CD4-positive, alpha-beta T cell (primary cell): ENCODE measurements around the gene REXO4. TPM values are rescaled to one million over a fixed set of nuclear protein-coding genes. Genes with fewer than 3 reads are reported as not detected.

Experiments
- ATAC-seq: fragments of 200-7000 bp; cut with Tn5 transposase; one replicate; pipeline ENCODE4 v1.10.0; 2022; ENCODE audit warnings: mild to moderate bottlenecking; ENCODE audit not compliant: poor library complexity
- CTCF ChIA-PET: fragments of 350-600 bp; sonication (Branson Sonifier 250); formaldehyde crosslinking; loops from one replicate; lab custom pipeline; 2021; ENCODE audit warnings: antibody characterized with exemption, inconsistent platforms; lab: Charles Lee
- POLR2A ChIA-PET: fragments of 350-600 bp; sonication (Branson Sonifier 250); formaldehyde crosslinking; loops from one replicate; lab custom pipeline; 2021; ENCODE audit warnings: antibody characterized with exemption, inconsistent platforms; lab: Charles Lee
- DNase-seq, 14 experiments: peaks; one replicate each; pipeline ENCODE4 v3.0.0-alpha.2; 2013 to 2020; ENCODE audit warnings: mixed read lengths in 2 of 14
- H3K27ac ChIP-seq, 2 donors: one replicate each; pipeline versions ENCODE4 v1.5.1 to v1.7.0; 2013; ENCODE audit warnings: low read length in 2 of 2, low read depth in 1 of 2, mild to moderate bottlenecking in 1 of 2
- H3K27me3 ChIP-seq, 2 experiments: 1 replicate in 1 of 2; 2 replicates in 1 of 2; pipeline versions ENCODE4 v1.6.1 to v1.7.0; 2013; ENCODE audit warnings: low read length in 2 of 2, control low read depth in 1 of 2, mild to moderate bottlenecking in 1 of 2, moderate library complexity in 1 of 2; ENCODE audit not compliant: insufficient read depth in 2 of 2, control insufficient read depth in 1 of 2
- H3K36me3 ChIP-seq: one replicate; pipeline ENCODE4 v1.6.1; 2013; ENCODE audit warnings: low read length, control low read depth; ENCODE audit not compliant: insufficient read depth
- H3K4me1 ChIP-seq: one replicate; pipeline ENCODE4 v1.6.1; 2013; ENCODE audit warnings: low read length, control low read depth; ENCODE audit not compliant: insufficient read depth
- H3K4me3 ChIP-seq: one replicate; pipeline ENCODE4 v1.5.1; 2013; ENCODE audit warnings: mild to moderate bottlenecking, low read length, moderate library complexity
- H3K9me3 ChIP-seq, 2 experiments: 1 replicate in 1 of 2; 2 replicates in 1 of 2; pipeline versions ENCODE4 v1.6.1 to v1.7.0; 2013; ENCODE audit warnings: low read length in 2 of 2, mild to moderate bottlenecking in 2 of 2, control low read depth in 1 of 2, moderate library complexity in 1 of 2; ENCODE audit not compliant: control insufficient read depth in 1 of 2, insufficient read depth in 1 of 2
- H3K27ac Mint-ChIP-seq: one replicate; pipeline ENCODE4 v1.8.0; 2020; ENCODE audit warnings: mixed read lengths
- H3K27me3 Mint-ChIP-seq: one replicate; pipeline ENCODE4 v1.8.0; 2021; ENCODE audit warnings: mixed read lengths
- H3K36me3 Mint-ChIP-seq: one replicate; pipeline ENCODE4 v1.8.0; 2021; ENCODE audit warnings: low read depth, mixed read lengths
- H3K4me1 Mint-ChIP-seq: one replicate; pipeline ENCODE4 v1.8.0; 2021; ENCODE audit warnings: low read depth, mixed read lengths
- H3K4me3 Mint-ChIP-seq: one replicate; pipeline ENCODE4 v1.8.0; 2020; ENCODE audit warnings: mild to moderate bottlenecking, mixed read lengths
- H3K9me3 Mint-ChIP-seq: one replicate; pipeline ENCODE4 v1.8.0; 2020; ENCODE audit warnings: mixed read lengths
- intact Hi-C, 2 experiments: fragments of 100-400 bp; cut with DNase I in 1 of 2; cut with micrococcal nuclease in 1 of 2; formaldehyde crosslinking; loops; one replicate each; pipeline versions ENCODE4 v1.15.1 to v1.9.0; 2023 to 2025; cut with DNase I, micrococcal nuclease
- total RNA-seq, 174 experiments: library from RNA in 2 of 174; stranded (reverse) in 2 of 174; gene quantifications; one replicate each; pipeline ENCODE4 v1.2.3 and lab custom pipeline; 2021 to 2026
- TF ChIP-seq, protein P1 (sequence below): fragments of 200-600 bp; IDR thresholded peaks from one replicate; pipeline ENCODE4 v1.8.0; 2022; ENCODE audit warnings: antibody characterized with exemption, mild to moderate bottlenecking

Gene REXO4
- total RNA-seq, 2 experiments from 2014 or later = 17.3 to 18.5 TPM

DNA sequence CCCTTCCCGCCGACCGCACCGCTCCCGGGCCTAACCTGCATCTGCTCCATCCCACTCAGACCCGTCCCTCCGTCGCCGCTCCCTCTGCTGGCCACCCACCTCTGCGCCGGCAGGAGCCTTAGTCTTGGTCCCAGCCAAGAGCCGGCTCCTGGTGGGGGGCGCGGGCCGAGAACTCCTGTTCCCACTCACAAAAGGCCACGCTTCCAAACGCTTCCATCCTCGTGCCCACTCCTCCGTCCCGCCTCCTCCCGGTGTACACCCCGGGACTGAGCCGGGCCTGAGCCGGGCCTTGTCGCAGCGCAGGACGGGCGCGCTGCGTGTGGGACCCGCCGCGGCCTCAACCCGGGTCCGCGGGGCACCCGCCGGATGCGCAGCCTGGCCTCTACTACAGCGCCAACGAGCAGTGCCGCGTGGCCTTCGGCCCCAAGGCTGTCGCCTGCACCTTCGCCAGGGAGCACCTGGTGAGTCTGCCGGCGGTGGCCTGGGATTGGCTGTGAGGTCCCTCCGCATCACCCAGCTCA is 11.9 kb upstream of the REXO4 start:
- H3K9me3 Mint-ChIP-seq = no peaks in the 10 kb centered on the region
- Histone ChIP-seq H3K4me1 (peaks cover 5% of the 10 kb centered on the region), H3K27ac (no peak overlapping the region), H3K36me3 (no peaks in the 10 kb centered on the region), H3K27me3 (peaks cover 17 to 27% of the 10 kb centered on the region in 2 experiments), H3K4me3 (no peak overlapping the region), H3K9me3 (peaks cover 0 to 11% of the 10 kb centered on the region in 2 experiments)
- peaks cover 12% of the 10 kb centered on the region for H3K4me1 Mint-ChIP-seq
- peaks cover 30% of the 10 kb centered on the region for H3K27me3 Mint-ChIP-seq
- CTCF ChIA-PET = no interaction called here
- H3K27ac Mint-ChIP-seq = no peak overlapping the region
- POLR2A ChIA-PET = no interaction called here
- intact Hi-C loops = no loop called here
- TF ChIP-seq, protein P1, sequence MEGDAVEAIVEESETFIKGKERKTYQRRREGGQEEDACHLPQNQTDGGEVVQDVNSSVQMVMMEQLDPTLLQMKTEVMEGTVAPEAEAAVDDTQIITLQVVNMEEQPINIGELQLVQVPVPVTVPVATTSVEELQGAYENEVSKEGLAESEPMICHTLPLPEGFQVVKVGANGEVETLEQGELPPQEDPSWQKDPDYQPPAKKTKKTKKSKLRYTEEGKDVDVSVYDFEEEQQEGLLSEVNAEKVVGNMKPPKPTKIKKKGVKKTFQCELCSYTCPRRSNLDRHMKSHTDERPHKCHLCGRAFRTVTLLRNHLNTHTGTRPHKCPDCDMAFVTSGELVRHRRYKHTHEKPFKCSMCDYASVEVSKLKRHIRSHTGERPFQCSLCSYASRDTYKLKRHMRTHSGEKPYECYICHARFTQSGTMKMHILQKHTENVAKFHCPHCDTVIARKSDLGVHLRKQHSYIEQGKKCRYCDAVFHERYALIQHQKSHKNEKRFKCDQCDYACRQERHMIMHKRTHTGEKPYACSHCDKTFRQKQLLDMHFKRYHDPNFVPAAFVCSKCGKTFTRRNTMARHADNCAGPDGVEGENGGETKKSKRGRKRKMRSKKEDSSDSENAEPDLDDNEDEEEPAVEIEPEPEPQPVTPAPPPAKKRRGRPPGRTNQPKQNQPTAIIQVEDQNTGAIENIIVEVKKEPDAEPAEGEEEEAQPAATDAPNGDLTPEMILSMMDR = no peak
- ATAC-seq (no peak), DNase-seq (peak in 3 of 14 experiments; percentile 24 to 38 (median 35))
- peak overlapping the region; percentile 63 for H3K4me3 Mint-ChIP-seq
- H3K36me3 Mint-ChIP-seq = no peaks in the 10 kb centered on the region

- Mint-ChIP-seq H3K27ac (no peak overlapping the region), H3K4me1 (peaks cover 12% of the 10 kb centered on the region), H3K36me3 (no peaks in the 10 kb centered on the region), H3K4me3 (no peak overlapping the region), H3K9me3 (no peaks in the 10 kb centered on the region), H3K27me3 (peaks cover 32% of the 10 kb centered on the region)
- ATAC-seq (no peak), DNase-seq (no peak)
- intact Hi-C loops = no loop called here
- peaks cover 5% of the 10 kb centered on the region for H3K4me1 ChIP-seq
- H3K27ac ChIP-seq = no peak overlapping the region
- ChIA-PET CTCF (no interaction called here), POLR2A (no interaction called here)
- peaks cover 0 to 12% of the 10 kb centered on the region in 2 experiments for H3K9me3 ChIP-seq
- H3K27me3 ChIP-seq = peaks cover 17 to 27% of the 10 kb centered on the region in 2 experiments
- TF ChIP-seq, protein P1 = no peak
- H3K36me3 ChIP-seq = no peaks in the 10 kb centered on the region
- H3K4me3 ChIP-seq = no peak overlapping the region
These were observed 11.4 kb upstream of the REXO4 start for GRCh38 chr9:133429214-133429613.

DNA sequence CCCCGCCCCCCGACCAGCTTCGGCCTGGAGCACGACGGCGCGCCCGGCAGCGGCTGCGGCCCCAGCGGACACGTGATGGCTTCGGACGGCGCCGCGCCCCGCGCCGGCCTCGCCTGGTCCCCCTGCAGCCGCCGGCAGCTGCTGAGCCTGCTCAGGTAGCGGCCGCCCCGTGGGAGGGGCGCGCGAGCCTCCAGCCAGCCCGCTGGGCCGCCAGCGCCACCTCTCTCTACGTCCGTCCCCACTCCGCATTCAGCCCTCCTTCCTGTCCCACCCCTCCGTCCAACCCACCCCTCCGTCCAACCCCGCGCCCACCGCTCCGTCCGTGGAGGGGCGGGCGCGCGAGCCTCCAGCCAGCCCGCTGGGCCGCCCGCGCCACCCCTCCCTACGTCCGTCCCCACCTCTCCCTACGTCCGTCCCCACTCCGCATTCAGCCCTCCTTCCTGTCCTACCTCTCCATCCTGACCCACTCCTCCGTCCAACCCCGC is 10.8 kb upstream of the REXO4 start:
- Mint-ChIP-seq H3K4me3 (no peak overlapping the region), H3K4me1 (peaks cover 12% of the 10 kb centered on the region), H3K36me3 (no peaks in the 10 kb centered on the region), H3K27me3 (peaks cover 32% of the 10 kb centered on the region), H3K27ac (no peak overlapping the region), H3K9me3 (no peaks in the 10 kb centered on the region)
- Histone ChIP-seq H3K4me1 (peaks cover 5% of the 10 kb centered on the region), H3K27ac (no peak overlapping the region), H3K9me3 (peaks cover 0 to 15% of the 10 kb centered on the region in 2 experiments), H3K36me3 (no peaks in the 10 kb centered on the region), H3K27me3 (peaks cover 20 to 27% of the 10 kb centered on the region in 2 experiments), H3K4me3 (no peak overlapping the region)
- ChIA-PET POLR2A (no interaction called here), CTCF (no interaction called here)
- intact Hi-C loops = no loop called here
- ATAC-seq = peak; percentile 21
- no peak for DNase-seq
- TF ChIP-seq, protein P1 = no peak
